ENCODE results near the gene ATL2. TPM values are rescaled to one million over a fixed set of nuclear protein-coding genes. Genes with fewer than 3 reads are reported as not detected.

Gene ATL2
- total and polyA plus RNA-seq, 2 donors (not counting 1 experiment from before 2014, with no cell fraction given) = 21.1 to 69.0 TPM

GRCh38 chr2:38353402-38353801 lies 23.7 kb downstream of the ATL2 start:
- H2AFZ ChIP-seq (ENCODE audit: insufficient read depth, low read depth, low read length, poor library complexity, severe bottlenecking) = no peak overlapping the region
- H3K9me3 ChIP-seq (ENCODE audit: control extremely low read depth in 1 of 3, control insufficient read depth in 2 of 3, insufficient read depth in 1 of 3, low read length in 2 of 3) = no peaks in the 10 kb centered on the region
- H4K20me1 ChIP-seq (ENCODE audit: control insufficient read depth, insufficient read depth, low read length, poor library complexity, severe bottlenecking) = peaks cover 23% of the 10 kb centered on the region
- TF ChIP-seq CTCF (IDR thresholded peaks at IDR 0.05) (no peak), EZH2 (IDR thresholded peaks at IDR 0.05; ENCODE audit: borderline replicate concordance, insufficient read depth, low read depth, low read length, poor library complexity, severe bottlenecking) (no peak)
- H3K4me1 Mint-ChIP-seq = peaks cover 13% of the 10 kb centered on the region
- ChIA-PET POLR2A (no interaction called here), CTCF (no interaction called here)
- no peaks in the 10 kb centered on the region for H3K9me3 Mint-ChIP-seq (ENCODE audit: insufficient read depth)
- H3K79me2 ChIP-seq (ENCODE audit: control insufficient read depth, insufficient read depth, low read length) = peaks cover 71% of the 10 kb centered on the region
- H3K4me3 Mint-ChIP-seq = no peak overlapping the region
- H3K4me2 ChIP-seq (replicated peaks; ENCODE audit: low read depth, low read length, poor library complexity, severe bottlenecking) = no peak overlapping the region
- WGBS (ENCODE audit: insufficient coverage) = no CpG with 5 or more reads among the region's 2 CpGs
- H3K27me3 Mint-ChIP-seq = no peaks in the 10 kb centered on the region
- H3K27ac Mint-ChIP-seq = no peak overlapping the region
- intact Hi-C loops (cut with micrococcal nuclease) = no loop called here
- ATAC-seq (ENCODE audit: low read depth) (no peak), DNase-seq (no peak)
- peaks cover 4 to 7% of the 10 kb centered on the region in 2 experiments for H3K36me3 ChIP-seq (replicated peaks in 1 of 2; ENCODE audit: control extremely low read depth in 1 of 2, control insufficient read depth in 1 of 2, extremely low read depth in 1 of 2, insufficient read depth in 2 of 2, low read length in 1 of 2)
- no peaks in the 10 kb centered on the region for H3K4me1 ChIP-seq (ENCODE audit: control insufficient read depth in 2 of 2, insufficient read depth in 2 of 2, low read length in 2 of 2)
- no peak overlapping the region for H3K4me3 ChIP-seq (ENCODE audit: control extremely low read depth in 1 of 5, extremely low read depth in 1 of 5, insufficient read depth in 1 of 5, low read depth in 2 of 5, low read length in 4 of 5)
- no peak overlapping the region for H3K9ac ChIP-seq (ENCODE audit: low read length)
- no peaks in the 10 kb centered on the region for H3K27me3 ChIP-seq (replicated peaks in 1 of 4; ENCODE audit: control extremely low read depth in 1 of 4, control insufficient read depth in 3 of 4, insufficient read depth in 4 of 4, low read length in 3 of 4)
- no peak overlapping the region for H3K27ac ChIP-seq (ENCODE audit: low read length in 2 of 2)

- Histone ChIP-seq H3K4me3 (ENCODE audit: control extremely low read depth in 1 of 5, extremely low read depth in 1 of 5, insufficient read depth in 1 of 5, low read depth in 2 of 5, low read length in 4 of 5) (no peak overlapping the region), H3K27me3 (replicated peaks in 1 of 4; ENCODE audit: control extremely low read depth in 1 of 4, control insufficient read depth in 3 of 4, insufficient read depth in 4 of 4, low read length in 3 of 4) (no peaks in the 10 kb centered on the region), H3K36me3 (replicated peaks in 1 of 2; ENCODE audit: control extremely low read depth in 1 of 2, control insufficient read depth in 1 of 2, extremely low read depth in 1 of 2, insufficient read depth in 2 of 2, low read length in 1 of 2) (peaks cover 4 to 7% of the 10 kb centered on the region in 2 experiments), H4K20me1 (ENCODE audit: control insufficient read depth, insufficient read depth, low read length, poor library complexity, severe bottlenecking) (peaks cover 33% of the 10 kb centered on the region), H3K27ac (ENCODE audit: low read length in 2 of 2) (no peak overlapping the region), H3K4me1 (ENCODE audit: control insufficient read depth in 2 of 2, insufficient read depth in 2 of 2, low read length in 2 of 2) (no peaks in the 10 kb centered on the region), H3K9me3 (ENCODE audit: control extremely low read depth in 1 of 3, control insufficient read depth in 2 of 3, insufficient read depth in 1 of 3, low read length in 2 of 3) (no peaks in the 10 kb centered on the region), H3K9ac (ENCODE audit: low read length) (no peak overlapping the region), H2AFZ (ENCODE audit: insufficient read depth, low read depth, low read length, poor library complexity, severe bottlenecking) (no peak overlapping the region), H3K4me2 (replicated peaks; ENCODE audit: low read depth, low read length, poor library complexity, severe bottlenecking) (no peak overlapping the region), H3K79me2 (ENCODE audit: control insufficient read depth, insufficient read depth, low read length) (peaks cover 73% of the 10 kb centered on the region)
- Mint-ChIP-seq H3K4me1 (peaks cover 12% of the 10 kb centered on the region), H3K27me3 (no peaks in the 10 kb centered on the region), H3K9me3 (ENCODE audit: insufficient read depth) (no peaks in the 10 kb centered on the region), H3K4me3 (no peak overlapping the region), H3K27ac (no peak overlapping the region)
- TF ChIP-seq EZH2 (IDR thresholded peaks at IDR 0.05; ENCODE audit: borderline replicate concordance, insufficient read depth, low read depth, low read length, poor library complexity, severe bottlenecking) (no peak), CTCF (IDR thresholded peaks at IDR 0.05) (no peak)
- ATAC-seq (ENCODE audit: low read depth) (no peak), DNase-seq (no peak)
- intact Hi-C loops (cut with micrococcal nuclease) = no loop called here
- CTCF ChIA-PET = no interaction called here
- POLR2A ChIA-PET = no interaction called here
Observed at GRCh38 chr2:38352336-38352735, 24.7 kb downstream of the ATL2 start.
